Measurements from ENCODE around the gene MT1H. TPM values are rescaled to one million over a fixed set of nuclear protein-coding genes. Genes with fewer than 3 reads are reported as not detected.

Gene MT1H
- total and polyA plus RNA-seq, 3 donors from 2014 or later = not detected

GRCh38 chr16:56690420-56691122 lies 21.0 kb downstream of the MT1H start:
- Histone ChIP-seq H3K4me1 (no peaks in the 10 kb centered on the region), H3K36me3 (ENCODE audit: low read depth, missing control alignments) (no peaks in the 10 kb centered on the region), H3K4me3 (no peak overlapping the region), H3K27me3 (no peaks in the 10 kb centered on the region), H3K9me3 (no peaks in the 10 kb centered on the region), H3K27ac (no peak overlapping the region)
- TF ChIP-seq, protein P1, sequence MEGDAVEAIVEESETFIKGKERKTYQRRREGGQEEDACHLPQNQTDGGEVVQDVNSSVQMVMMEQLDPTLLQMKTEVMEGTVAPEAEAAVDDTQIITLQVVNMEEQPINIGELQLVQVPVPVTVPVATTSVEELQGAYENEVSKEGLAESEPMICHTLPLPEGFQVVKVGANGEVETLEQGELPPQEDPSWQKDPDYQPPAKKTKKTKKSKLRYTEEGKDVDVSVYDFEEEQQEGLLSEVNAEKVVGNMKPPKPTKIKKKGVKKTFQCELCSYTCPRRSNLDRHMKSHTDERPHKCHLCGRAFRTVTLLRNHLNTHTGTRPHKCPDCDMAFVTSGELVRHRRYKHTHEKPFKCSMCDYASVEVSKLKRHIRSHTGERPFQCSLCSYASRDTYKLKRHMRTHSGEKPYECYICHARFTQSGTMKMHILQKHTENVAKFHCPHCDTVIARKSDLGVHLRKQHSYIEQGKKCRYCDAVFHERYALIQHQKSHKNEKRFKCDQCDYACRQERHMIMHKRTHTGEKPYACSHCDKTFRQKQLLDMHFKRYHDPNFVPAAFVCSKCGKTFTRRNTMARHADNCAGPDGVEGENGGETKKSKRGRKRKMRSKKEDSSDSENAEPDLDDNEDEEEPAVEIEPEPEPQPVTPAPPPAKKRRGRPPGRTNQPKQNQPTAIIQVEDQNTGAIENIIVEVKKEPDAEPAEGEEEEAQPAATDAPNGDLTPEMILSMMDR (IDR thresholded peaks at IDR 0.05) = no peak
- no peak for TF ChIP-seq POLR2A (IDR thresholded peaks at IDR 0.05)
- 77 to 84% methylated on average over 4 of the region's 4 CpGs for WGBS, 2 donors
- intact Hi-C loops (cut with DNase I; ENCODE audit: low total_unique reads) = no loop called here
- DNase-seq = no peak

DNA sequence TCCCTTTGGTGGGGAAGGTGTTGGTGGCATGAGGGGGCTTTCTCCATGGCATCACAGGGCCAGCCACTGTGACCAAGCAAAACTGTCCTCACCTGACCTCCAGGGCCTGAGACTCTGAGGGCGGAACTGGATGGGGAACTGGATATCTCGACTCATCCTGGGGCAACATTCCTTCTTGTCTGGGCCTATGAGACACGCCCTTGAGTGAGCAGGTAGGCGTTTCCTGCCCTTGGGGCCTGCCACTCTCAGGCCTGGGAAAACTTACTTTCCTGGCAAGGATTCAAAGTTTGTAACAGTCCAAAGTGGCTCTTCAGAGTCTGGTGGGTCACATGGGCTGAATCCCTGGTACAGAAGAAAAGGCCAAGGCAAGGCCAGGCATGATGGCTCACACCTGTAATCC lies 22.3 kb downstream of the MT1H start:
- 41 to 80% methylated on average over 1 to 4 of the region's 4 CpGs for WGBS, 2 donors
- no peaks in the 10 kb centered on the region for H3K4me1 ChIP-seq
- H3K9me3 ChIP-seq = no peaks in the 10 kb centered on the region
- no peaks in the 10 kb centered on the region for H3K36me3 ChIP-seq (ENCODE audit: low read depth, missing control alignments)
- peak; percentile 33 for DNase-seq
- no peak overlapping the region for H3K4me3 ChIP-seq
- no peaks in the 10 kb centered on the region for H3K27me3 ChIP-seq
- TF ChIP-seq, protein P1 (IDR thresholded peaks at IDR 0.05) = no peak
- no peak for TF ChIP-seq POLR2A (IDR thresholded peaks at IDR 0.05)
- intact Hi-C loops (cut with DNase I; ENCODE audit: low total_unique reads) = no loop called here
- no peak overlapping the region for H3K27ac ChIP-seq

- intact Hi-C loops (cut with DNase I; ENCODE audit: low total_unique reads) = no loop called here
- Histone ChIP-seq H3K27me3 (no peaks in the 10 kb centered on the region), H3K4me3 (no peak overlapping the region)
Measured at GRCh38 chr16:56695246-56695645, 25.6 kb downstream of the MT1H start.

GRCh38 chr16:56697456-56698155 lies 28.0 kb downstream of the MT1H start:
- 95 to 98% methylated on average over 4 to 5 of the region's 5 CpGs for WGBS, 2 donors
- intact Hi-C loops (cut with DNase I; ENCODE audit: low total_unique reads) = no loop called here
- no peak for TF ChIP-seq POLR2A (IDR thresholded peaks at IDR 0.05)

More at GRCh38 chr16:56695246-56695645, 25.6 kb downstream of the MT1H start:
- H3K27ac ChIP-seq = no peak overlapping the region
- WGBS, 2 donors = 67 to 90% methylated on average over 1 of the region's 1 CpG
- DNase-seq = no peak
- H3K36me3 ChIP-seq (ENCODE audit: low read depth, missing control alignments) = no peaks in the 10 kb centered on the region
- no peaks in the 10 kb centered on the region for H3K9me3 ChIP-seq
- no peaks in the 10 kb centered on the region for H3K4me1 ChIP-seq
- TF ChIP-seq, protein P1 (IDR thresholded peaks at IDR 0.05) = no peak
- TF ChIP-seq POLR2A (IDR thresholded peaks at IDR 0.05) = no peak

GRCh38 chr16:56700195-56700594 lies 30.6 kb downstream of the MT1H start:
- WGBS, 2 donors = 48 to 50% methylated on average over 1 of the region's 1 CpG
- DNase-seq = no peak
- no peaks in the 10 kb centered on the region for H3K27me3 ChIP-seq
- no peaks in the 10 kb centered on the region for H3K9me3 ChIP-seq
- H3K27ac ChIP-seq = no peak overlapping the region
- no peaks in the 10 kb centered on the region for H3K36me3 ChIP-seq (ENCODE audit: low read depth, missing control alignments)
- TF ChIP-seq POLR2A (IDR thresholded peaks at IDR 0.05) = no peak
- TF ChIP-seq, protein P1 (IDR thresholded peaks at IDR 0.05) = no peak
- no peak overlapping the region for H3K4me3 ChIP-seq
- intact Hi-C loops (cut with DNase I; ENCODE audit: low total_unique reads) = loop anchor here (10.0 kb wide), 1 partner anchor 115 kb away; the partner anchor contains the start of gene MT3
- H3K4me1 ChIP-seq = no peaks in the 10 kb centered on the region

More at GRCh38 chr16:56697456-56698155, 28.0 kb downstream of the MT1H start:
- Histone ChIP-seq H3K4me1 (no peaks in the 10 kb centered on the region), H3K27me3 (no peaks in the 10 kb centered on the region), H3K36me3 (ENCODE audit: low read depth, missing control alignments) (no peaks in the 10 kb centered on the region), H3K4me3 (no peak overlapping the region), H3K9me3 (no peaks in the 10 kb centered on the region), H3K27ac (no peak overlapping the region)
- DNase-seq = no peak

Data from testis (tissue), 3 donors.